SK-N-SH (cell line): ENCODE measurements around the gene CADPS2. TPM values are rescaled to one million over a fixed set of nuclear protein-coding genes. Genes with fewer than 3 reads are reported as not detected.

ENCODE experiments used
- CTCF ChIA-PET: fragments of 300-600, 350-600 bp; formaldehyde crosslinking; extraction: SDS; loops from one replicate; lab custom pipeline; 2021; lab: Yijun Ruan, JAX
- POLR2A ChIA-PET: fragments of 350-600 bp; sonication (Branson Sonifier 250); formaldehyde crosslinking; extraction: SDS; loops from one replicate; lab custom pipeline; 2020; ENCODE audit warnings: antibody characterized with exemption, inconsistent platforms; lab: Yijun Ruan, JAX
- DNase-seq: peaks from one replicate; pipeline ENCODE4 v3.0.0; 2012
- H2AFZ ChIP-seq: fragments of 200-600 bp; sonication (generic); 2 replicates; pipeline ENCODE4 v1.8.1; 2016; ENCODE audit warnings: antibody characterized with exemption, mild to moderate bottlenecking, low read depth
- H3F3A ChIP-seq: fragments of 200-600 bp; sonication (generic); replicated peaks from 2 replicates; pipeline ENCODE3; 2016; ENCODE audit warnings: antibody characterized with exemption, mild to moderate bottlenecking; ENCODE audit not compliant: insufficient read depth
- H3K27ac ChIP-seq, 2 experiments: fragments of 200-500 bp in 1 of 2; fragments of 200-600 bp in 1 of 2; sonication (Bioruptor generic) in 1 of 2; sonication (generic), shearing (Covaris generic) in 1 of 2; 2 replicates each; pipeline versions ENCODE4 v1.5.1 to v1.6.1; 2014 to 2016; ENCODE audit warnings: low read depth in 2 of 2, inconsistent platforms in 1 of 2, low read length in 1 of 2, mild to moderate bottlenecking in 1 of 2, mixed read lengths in 1 of 2
- H3K27me3 ChIP-seq: fragments of 200-600 bp; sonication (generic), shearing (Covaris generic); 2 replicates; pipeline ENCODE4 v1.6.1; 2016; ENCODE audit warnings: mixed run types; ENCODE audit not compliant: insufficient read depth
- H3K36me3 ChIP-seq, 2 experiments: fragments of 200-500 bp in 1 of 2; fragments of 200-600 bp in 1 of 2; sonication (Bioruptor generic) in 1 of 2; sonication (generic) in 1 of 2; replicated peaks in 1 of 2; 2 replicates each; pipeline versions ENCODE3 to v1.5.1; 2014 to 2016; ENCODE audit warnings: low read length in 1 of 2, mild to moderate bottlenecking in 1 of 2; ENCODE audit not compliant: insufficient read depth in 2 of 2, control insufficient read depth in 1 of 2
- H3K4me1 ChIP-seq, 2 experiments: fragments of 200-500 bp in 1 of 2; fragments of 200-600 bp in 1 of 2; sonication (Bioruptor generic) in 1 of 2; sonication (generic), shearing (Covaris generic) in 1 of 2; 2 replicates each; pipeline versions ENCODE4 v1.5.1 to v1.6.1; 2014 to 2016; ENCODE audit warnings: low read depth in 1 of 2, low read length in 1 of 2, mixed run types in 1 of 2; ENCODE audit not compliant: insufficient read depth in 2 of 2, control insufficient read depth in 1 of 2
- H3K4me2 ChIP-seq: fragments of 200-600 bp; sonication (generic), shearing (Covaris generic); 2 replicates; pipeline ENCODE4 v1.6.1; 2017; ENCODE audit warnings: mixed run types
- H3K4me3 ChIP-seq, 2 experiments: fragments of 200-500 bp in 1 of 2; fragments of 200-600 bp in 1 of 2; sonication (Bioruptor generic) in 1 of 2; sonication (generic), shearing (Covaris generic) in 1 of 2; 2 replicates each; pipeline versions ENCODE4 v1.5.1 to v1.8.1; 2014 to 2016; ENCODE audit warnings: low read depth in 2 of 2, inconsistent platforms in 1 of 2, low read length in 1 of 2, mild to moderate bottlenecking in 1 of 2, mixed read lengths in 1 of 2, moderate library complexity in 1 of 2
- H3K79me2 ChIP-seq: fragments of 200-600 bp; sonication (generic); 2 replicates; pipeline ENCODE4 v1.8.1; 2017; ENCODE audit warnings: mild to moderate bottlenecking; ENCODE audit not compliant: insufficient read depth
- H3K9ac ChIP-seq: fragments of 200-600 bp; sonication (generic); 2 replicates; pipeline ENCODE4 v1.6.1; 2017; ENCODE audit warnings: mixed run types
- H3K9me2 ChIP-seq: fragments of 200-600 bp; sonication (generic); 2 replicates; pipeline ENCODE4 v1.6.1; 2017; ENCODE audit warnings: mixed run types
- H3K9me3 ChIP-seq: fragments of 200-600 bp; sonication (generic); 2 replicates; pipeline ENCODE4 v1.6.1; 2017; ENCODE audit warnings: mixed run types, mild to moderate bottlenecking, moderate library complexity
- H4K20me1 ChIP-seq: fragments of 200-600 bp; sonication (generic); 2 replicates; pipeline ENCODE4 v1.6.1; 2017; ENCODE audit warnings: mild to moderate bottlenecking, mixed run types; ENCODE audit not compliant: insufficient read depth
- CTCF ChIP-seq: fragments of 200-600 bp; sonication (generic); IDR thresholded peaks from 2 replicates; pipeline ENCODE4 v1.6.1; 2017; ENCODE audit warnings: antibody characterized with exemption, mild to moderate bottlenecking, moderate library complexity
- EZH2phosphoT487 ChIP-seq: fragments of 200-600 bp; sonication (generic); IDR thresholded peaks from 2 replicates; pipeline ENCODE4 v1.6.1; 2017; ENCODE audit warnings: low read depth, mixed run types, mild to moderate bottlenecking, antibody characterized with exemption, moderate library complexity, borderline replicate concordance
- FOSL2 ChIP-seq: IDR thresholded peaks from 2 replicates; pipeline ENCODE4 v1.4.0; 2012; ENCODE audit warnings: low read depth, mild to moderate bottlenecking, moderate library complexity, borderline replicate concordance
- FOXJ3 ChIP-seq: sonication (generic); formaldehyde crosslinking; IDR thresholded peaks from 2 replicates; pipeline ENCODE4 v1.5.1; 2020; ENCODE audit warnings: mild to moderate bottlenecking, missing genetic modification reagents
- IRF3 ChIP-seq: fragments of 150-350 bp; IDR thresholded peaks from 2 replicates; pipeline ENCODE4 v1.6.1; 2016; ENCODE audit warnings: mild to moderate bottlenecking, low read depth, low read length
- JUND ChIP-seq: IDR thresholded peaks from 2 replicates; pipeline ENCODE4 v1.4.0; 2012
- PBX3 ChIP-seq: IDR thresholded peaks from 2 replicates; pipeline ENCODE4; 2012
- POLR2AphosphoS5 ChIP-seq: IDR thresholded peaks from 2 replicates; pipeline ENCODE4 v1.6.1; 2012; ENCODE audit warnings: low read depth, low read length
- RAD21 ChIP-seq: IDR thresholded peaks from 2 replicates; pipeline ENCODE4 v1.6.1; 2012; ENCODE audit warnings: mild to moderate bottlenecking, low read length
- SIN3A ChIP-seq: IDR thresholded peaks from 2 replicates; pipeline ENCODE4 v1.6.1; 2012; ENCODE audit warnings: low read depth, mild to moderate bottlenecking, low read length, moderate library complexity, borderline replicate concordance
- SMC3 ChIP-seq: IDR thresholded peaks from 2 replicates; pipeline ENCODE4 v1.6.1; 2012; ENCODE audit warnings: low read depth, low read length, improper control_type of control experiment
- TAF1 ChIP-seq: IDR thresholded peaks from 2 replicates; pipeline ENCODE4 v1.6.1; 2012; ENCODE audit warnings: low read depth, mild to moderate bottlenecking, low read length, moderate library complexity, borderline replicate concordance
- TCF12 ChIP-seq: IDR thresholded peaks from 2 replicates; pipeline ENCODE4 v1.4.0; 2012
- USF1 ChIP-seq: IDR thresholded peaks from 2 replicates; pipeline ENCODE4 v1.4.0; 2012; ENCODE audit warnings: low read depth, borderline replicate concordance
- YY1 ChIP-seq: IDR thresholded peaks from 2 replicates; pipeline ENCODE4 v1.4.0; 2012; ENCODE audit warnings: low read depth, mild to moderate bottlenecking
- ZBTB33 ChIP-seq: IDR thresholded peaks from 2 replicates; pipeline ENCODE4 v1.4.0; 2012; ENCODE audit warnings: low read depth, borderline replicate concordance
- WGBS: methylation state at CpG from one replicate; pipeline ENCODE4 v1.1.6; 2017; ENCODE audit warnings: low lambda C conversion rate; 5-methylcytosine and 5-hydroxymethylcytosine counted together
- polyA plus RNA-seq, 3 experiments: library from polyadenylated mRNA; depleted of rRNA; stranded (reverse); fragments of >200 nt; gene quantifications; 2 replicates each; pipeline ENCODE4 v1.2.3, GENCODE V29; 2012

CADPS2 gene
- polyA plus RNA-seq, 1 of the 3 experiments (the other 2 are of a cell fraction), result 0.05 TPM

GRCh38 chr7:122403113-122403512 is 483.1 kb downstream of the CADPS2 start:
- Histone ChIP-seq H3K9me3 (no peaks in the 10 kb centered on the region), H3K79me2 (no peaks in the 10 kb centered on the region), H3K4me1 (no peaks in the 10 kb centered on the region; a peak in 1 of 4 replicates), H3K27ac (no peak overlapping the region), H3K27me3 (no peaks in the 10 kb centered on the region), H2AFZ (no peak overlapping the region), H3K9ac (no peak overlapping the region), H3K36me3 (no peaks in the 10 kb centered on the region), H3K4me3 (no peak overlapping the region), H3K9me2 (no peaks in the 10 kb centered on the region), H3F3A (no peaks in the 10 kb centered on the region), H4K20me1 (no peaks in the 10 kb centered on the region), H3K4me2 (no peak overlapping the region)
- TF ChIP-seq CTCF (no peak), FOXJ3 (CRISPR knock-in tag) (no peak), RAD21 (no peak), USF1 (no peak), FOSL2 (no peak), JUND (no peak), POLR2AphosphoS5 (no peak), PBX3 (no peak), EZH2phosphoT487 (no peak), TAF1 (no peak), SIN3A (no peak), SMC3 (no peak), IRF3 (no peak), TCF12 (no peak), YY1 (no peak), ZBTB33 (no peak)
- ChIA-PET CTCF (interaction anchor here (0.8 kb wide), 1 partner anchor 16 kb away, joined by 3 read pairs; no protein-coding TSS in a partner anchor), POLR2A (no interaction called here)
- WGBS, result 34% methylated on average over 1 of the region's 1 CpG
- DNase-seq, result no peak
